ENCODE results near the gene FGF14. TPM values are rescaled to one million over a fixed set of nuclear protein-coding genes. Genes with fewer than 3 reads are reported as not detected.
"Not testable (repeated sequence)": the region's sequence is repeated elsewhere in the genome, so short reads cannot be mapped to it uniquely, and the experiment has no call there.

The FGF14 gene
- polyA plus RNA-seq, 6 donors from 2014 or later, result not detected

- Mint-ChIP-seq H3K9me3 (no peaks in the 10 kb centered on the region), H3K4me1 (no peaks in the 10 kb centered on the region), H3K36me3 (no peaks in the 10 kb centered on the region)
Observed at GRCh38 chr13:101846249-101846648, 555.6 kb downstream of the FGF14 start.

GRCh38 chr13:101845245-101846020, 556.4 kb downstream of the FGF14 start:
- Mint-ChIP-seq H3K36me3 (no peaks in the 10 kb centered on the region), H3K9me3 (no peaks in the 10 kb centered on the region), H3K4me1 (no peaks in the 10 kb centered on the region), H3K27me3 (no peaks in the 10 kb centered on the region), H3K4me3 (no peak overlapping the region), H3K27ac (no peak overlapping the region)
- ATAC-seq (ENCODE audit: low read depth in 2 of 2), result no peak
- no peak for DNase-seq

More at GRCh38 chr13:101846249-101846648, 555.6 kb downstream of the FGF14 start:
- no peak for DNase-seq
- H3K4me3 Mint-ChIP-seq, result no peak overlapping the region
- ATAC-seq (ENCODE audit: low read depth in 2 of 2), result no peak
- H3K27me3 Mint-ChIP-seq, result no peaks in the 10 kb centered on the region
- no peak overlapping the region for H3K27ac Mint-ChIP-seq

GRCh38 chr13:101841698-101842097, 560.1 kb downstream of the FGF14 start:
- ATAC-seq (ENCODE audit: low read depth in 2 of 2) (no peak), DNase-seq (no peak)
- H3K9me3 Mint-ChIP-seq, result no peaks in the 10 kb centered on the region
- no peaks in the 10 kb centered on the region for H3K4me1 Mint-ChIP-seq
- peaks cover 0 to 6% (median 0%) of the 10 kb centered on the region in 3 donors for H3K27me3 Mint-ChIP-seq
- no peaks in the 10 kb centered on the region for H3K36me3 Mint-ChIP-seq
- H3K4me3 Mint-ChIP-seq, result no peak overlapping the region
- H3K27ac Mint-ChIP-seq, result no peak overlapping the region

- Mint-ChIP-seq H3K27me3 (peaks cover 0 to 6% (median 0%) of the 10 kb centered on the region in 3 donors), H3K4me3 (no peak overlapping the region), H3K9me3 (no peaks in the 10 kb centered on the region), H3K4me1 (no peaks in the 10 kb centered on the region), H3K36me3 (no peaks in the 10 kb centered on the region), H3K27ac (no peak overlapping the region)
- ATAC-seq (ENCODE audit: low read depth in 2 of 2), result no peak
- DNase-seq, result no peak
Observed at GRCh38 chr13:101838323-101838722, 563.5 kb downstream of the FGF14 start.

- H3K4me1 Mint-ChIP-seq; H3K9me3 Mint-ChIP-seq; H3K27me3 Mint-ChIP-seq; H3K27ac Mint-ChIP-seq; H3K4me3 Mint-ChIP-seq; H3K36me3 Mint-ChIP-seq; ATAC-seq (ENCODE audit: low read depth in 2 of 2); DNase-seq: not testable (repeated sequence)
Observed at GRCh38 chr13:101837778-101838177, 564.1 kb downstream of the FGF14 start.

GRCh38 chr13:101837288-101837687, 564.6 kb downstream of the FGF14 start:
- no peaks in the 10 kb centered on the region for H3K4me1 Mint-ChIP-seq
- peaks cover 0 to 6% (median 0%) of the 10 kb centered on the region in 3 donors for H3K27me3 Mint-ChIP-seq
- DNase-seq (no peak), ATAC-seq (ENCODE audit: low read depth in 2 of 2) (no peak)
- H3K27ac Mint-ChIP-seq, result no peak overlapping the region
- no peaks in the 10 kb centered on the region for H3K36me3 Mint-ChIP-seq
- H3K9me3 Mint-ChIP-seq, result no peaks in the 10 kb centered on the region
- no peak overlapping the region for H3K4me3 Mint-ChIP-seq

GRCh38 chr13:101835920-101836319, 565.9 kb downstream of the FGF14 start:
- Mint-ChIP-seq H3K9me3 (peaks cover 0 to under 1% (median 0%) of the 10 kb centered on the region in 7 donors), H3K4me3 (no peak overlapping the region)

GRCh38 chr13:101833671-101834070, 568.2 kb downstream of the FGF14 start:
- ATAC-seq (ENCODE audit: low read depth in 2 of 2), result no peak

More at GRCh38 chr13:101835920-101836319, 565.9 kb downstream of the FGF14 start:
- Mint-ChIP-seq H3K36me3 (no peaks in the 10 kb centered on the region), H3K4me1 (no peaks in the 10 kb centered on the region), H3K27me3 (peaks cover 0 to 6% (median 0%) of the 10 kb centered on the region in 3 donors), H3K27ac (no peak overlapping the region)
- ATAC-seq (ENCODE audit: low read depth in 2 of 2) (no peak), DNase-seq (no peak)

GRCh38 chr13:101830035-101830434, 571.8 kb downstream of the FGF14 start:
- Mint-ChIP-seq H3K27me3 (peaks cover 0 to 5% (median 0%) of the 10 kb centered on the region in 3 donors), H3K4me1 (no peaks in the 10 kb centered on the region), H3K36me3 (no peaks in the 10 kb centered on the region), H3K4me3 (no peak overlapping the region), H3K27ac (no peak overlapping the region), H3K9me3 (peaks cover 0 to 8% (median 0%) of the 10 kb centered on the region in 7 donors)
- DNase-seq (no peak), ATAC-seq (ENCODE audit: low read depth in 2 of 2) (no peak)

More at GRCh38 chr13:101833671-101834070, 568.2 kb downstream of the FGF14 start:
- no peaks in the 10 kb centered on the region for H3K4me1 Mint-ChIP-seq
- H3K4me3 Mint-ChIP-seq, result no peak overlapping the region
- H3K27ac Mint-ChIP-seq, result no peak overlapping the region
- no peaks in the 10 kb centered on the region for H3K36me3 Mint-ChIP-seq
- H3K27me3 Mint-ChIP-seq, result peaks cover 0 to 6% (median 5%) of the 10 kb centered on the region in 3 donors
- H3K9me3 Mint-ChIP-seq, result peaks cover 0 to 8% (median 0%) of the 10 kb centered on the region in 7 donors
- no peak for DNase-seq

GRCh38 chr13:101829484-101829883, 572.4 kb downstream of the FGF14 start:
- no peaks in the 10 kb centered on the region for H3K4me1 Mint-ChIP-seq
- H3K27me3 Mint-ChIP-seq, result peaks cover 0 to 5% (median 0%) of the 10 kb centered on the region in 3 donors
- peaks cover 0 to 8% (median 0%) of the 10 kb centered on the region in 7 donors for H3K9me3 Mint-ChIP-seq
- DNase-seq, result no peak
- H3K27ac Mint-ChIP-seq, result no peak overlapping the region
- no peak for ATAC-seq (ENCODE audit: low read depth in 2 of 2)
- H3K36me3 Mint-ChIP-seq, result no peaks in the 10 kb centered on the region
- no peak overlapping the region for H3K4me3 Mint-ChIP-seq

- Mint-ChIP-seq H3K36me3 (no peaks in the 10 kb centered on the region), H3K27ac (no peak overlapping the region), H3K4me3 (no peak overlapping the region), H3K9me3 (peaks cover 0 to 8% (median 0%) of the 10 kb centered on the region in 7 donors), H3K4me1 (no peaks in the 10 kb centered on the region), H3K27me3 (peaks cover 0 to 5% (median 0%) of the 10 kb centered on the region in 3 donors)
- DNase-seq (no peak), ATAC-seq (ENCODE audit: low read depth in 2 of 2) (no peak)
Observed at GRCh38 chr13:101828119-101828518, 573.7 kb downstream of the FGF14 start.

GRCh38 chr13:101817898-101818297, 584.0 kb downstream of the FGF14 start:
- Mint-ChIP-seq H3K27me3 (no peaks in the 10 kb centered on the region), H3K4me3 (no peak overlapping the region), H3K36me3 (no peaks in the 10 kb centered on the region), H3K27ac (no peak overlapping the region), H3K9me3 (peaks cover 0 to 4% (median 0%) of the 10 kb centered on the region in 7 donors), H3K4me1 (no peaks in the 10 kb centered on the region)
- DNase-seq, result no peak
- no peak for ATAC-seq (ENCODE audit: low read depth in 2 of 2)

GRCh38 chr13:101811881-101812280, 590.0 kb downstream of the FGF14 start:
- no peak for ATAC-seq (ENCODE audit: low read depth in 2 of 2)
- Mint-ChIP-seq H3K36me3 (no peaks in the 10 kb centered on the region), H3K4me3 (no peak overlapping the region), H3K27me3 (no peaks in the 10 kb centered on the region), H3K9me3 (peaks cover 0 to 4% (median 0%) of the 10 kb centered on the region in 7 donors), H3K4me1 (no peaks in the 10 kb centered on the region), H3K27ac (no peak overlapping the region)
- no peak for DNase-seq

- no peaks in the 10 kb centered on the region for H3K4me1 Mint-ChIP-seq
- no peak overlapping the region for H3K27ac Mint-ChIP-seq
- DNase-seq, result no peak
- H3K4me3 Mint-ChIP-seq, result no peak overlapping the region
- peaks cover 0 to 4% (median 0%) of the 10 kb centered on the region in 7 donors for H3K9me3 Mint-ChIP-seq
- no peak for ATAC-seq (ENCODE audit: low read depth in 2 of 2)
- no peaks in the 10 kb centered on the region for H3K36me3 Mint-ChIP-seq
- H3K27me3 Mint-ChIP-seq, result no peaks in the 10 kb centered on the region
Observed at GRCh38 chr13:101811284-101811839, 590.5 kb downstream of the FGF14 start.

Measured in naive B cell (primary cell).